GM20431 (cell line): ENCODE results near the gene PKNOX2.

Experiments used
- in situ Hi-C: fragments of 300-500 bp; cut with MseI, MboI; formaldehyde crosslinking; loops from one replicate; pipeline ENCODE4 v1.15.0; 2020; ENCODE audit warnings: low sequenced_read_pairs; ENCODE audit not compliant: unreplicated experiment

The PKNOX2 gene

DNA sequence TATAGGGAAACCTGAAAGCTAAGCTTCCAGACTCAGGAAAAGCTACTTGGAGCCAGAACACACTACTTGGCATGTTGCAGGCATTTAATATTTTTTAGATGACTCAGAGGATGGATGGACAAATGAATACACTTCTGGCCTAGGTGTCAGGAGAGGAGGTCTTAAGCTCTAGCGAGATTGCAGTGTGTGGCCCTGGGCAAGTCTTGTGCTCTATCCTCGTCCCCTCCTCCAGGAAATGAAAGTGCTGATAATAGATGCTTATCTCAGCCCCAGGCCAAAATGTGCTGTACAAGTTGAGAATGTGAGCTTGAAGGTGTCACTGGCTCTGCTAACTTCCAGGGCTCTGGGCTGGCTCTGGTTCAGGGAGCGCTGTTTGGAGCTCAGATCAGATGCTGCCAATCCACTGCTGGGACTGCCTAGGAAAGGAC lies 136.3 kb downstream of the PKNOX2 start:
- in situ Hi-C loops: no loop called here

DNA sequence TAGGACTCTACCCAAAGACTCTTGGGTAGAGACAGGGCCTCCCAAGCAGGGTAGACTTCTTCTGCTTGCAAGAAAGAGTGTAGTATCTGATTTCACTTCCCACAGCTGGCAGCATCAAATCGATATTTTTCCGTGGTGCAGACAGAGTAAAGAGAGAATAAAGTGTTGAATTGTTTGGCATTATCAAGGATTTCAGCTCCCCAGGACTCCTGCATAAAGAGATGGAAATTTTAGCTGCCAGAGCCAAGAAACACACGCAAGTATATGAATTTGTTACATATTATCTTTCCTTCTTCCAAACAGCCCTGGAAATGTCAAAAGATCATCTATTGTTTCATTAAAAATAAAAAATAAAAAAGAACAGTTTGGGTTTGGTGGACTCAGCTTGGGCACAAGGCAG lies 136.8 kb downstream of the PKNOX2 start:
- in situ Hi-C loops: no loop called here

DNA sequence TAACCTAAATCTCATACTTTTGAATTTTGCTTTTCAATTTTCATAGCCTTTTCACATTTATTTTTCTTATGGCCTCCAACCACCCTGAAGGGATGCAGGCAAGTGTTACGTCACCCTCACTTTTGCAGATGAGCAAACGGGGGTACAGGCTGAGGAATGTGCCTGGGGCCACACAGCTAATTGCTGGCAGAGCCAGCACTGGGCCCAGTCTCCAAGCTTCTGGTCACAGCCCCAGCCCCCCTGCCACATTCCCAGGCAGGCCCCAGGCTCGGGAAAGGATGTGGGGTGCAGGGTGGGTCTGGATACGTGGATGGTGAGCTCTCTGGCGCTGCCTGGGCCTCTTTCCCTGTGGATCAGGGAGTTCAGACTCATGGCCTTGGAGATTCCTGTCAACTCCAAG lies 138.6 kb downstream of the PKNOX2 start:
- in situ Hi-C loops: no loop called here

DNA sequence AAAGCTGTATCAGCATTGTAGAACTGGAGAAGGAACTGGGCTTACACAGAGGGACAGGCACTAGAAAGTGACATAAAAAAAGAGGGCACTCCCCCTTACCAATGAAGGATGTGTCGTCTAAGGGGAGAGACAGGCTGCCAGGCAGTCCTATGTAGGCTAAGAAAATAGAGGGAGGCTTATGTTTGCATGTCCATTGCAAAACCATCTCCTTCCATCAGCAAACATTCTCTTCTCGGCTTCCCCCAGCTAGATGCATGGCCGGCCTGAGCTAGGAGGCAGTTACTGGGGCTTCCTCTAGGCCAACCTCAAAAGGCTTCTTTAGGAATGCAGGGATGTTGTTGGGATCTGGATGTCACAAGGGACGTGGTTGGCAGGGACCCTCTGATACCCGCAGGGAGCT lies 139.1 kb downstream of the PKNOX2 start:
- in situ Hi-C loops: no loop called here

DNA sequence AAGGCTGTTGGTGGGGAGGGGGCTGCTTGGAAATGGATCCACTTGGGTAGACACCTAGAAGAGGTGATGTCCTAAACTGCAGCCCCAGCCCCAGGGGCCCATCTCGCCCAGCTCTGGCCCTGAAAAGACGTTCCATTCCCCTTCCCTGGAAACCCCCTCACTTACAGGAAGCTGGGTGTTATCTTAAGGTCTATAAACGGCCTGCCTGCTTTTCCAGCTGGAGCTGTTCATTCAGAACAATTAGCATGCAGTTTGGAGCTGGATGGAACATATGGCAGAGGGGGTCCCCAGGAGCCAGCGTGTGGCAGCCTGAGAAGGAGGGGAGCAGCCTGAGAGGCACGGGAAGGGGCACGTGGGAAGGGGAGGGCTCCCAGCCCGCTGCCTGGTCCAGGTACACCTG lies 139.6 kb downstream of the PKNOX2 start:
- in situ Hi-C loops: no loop called here

DNA sequence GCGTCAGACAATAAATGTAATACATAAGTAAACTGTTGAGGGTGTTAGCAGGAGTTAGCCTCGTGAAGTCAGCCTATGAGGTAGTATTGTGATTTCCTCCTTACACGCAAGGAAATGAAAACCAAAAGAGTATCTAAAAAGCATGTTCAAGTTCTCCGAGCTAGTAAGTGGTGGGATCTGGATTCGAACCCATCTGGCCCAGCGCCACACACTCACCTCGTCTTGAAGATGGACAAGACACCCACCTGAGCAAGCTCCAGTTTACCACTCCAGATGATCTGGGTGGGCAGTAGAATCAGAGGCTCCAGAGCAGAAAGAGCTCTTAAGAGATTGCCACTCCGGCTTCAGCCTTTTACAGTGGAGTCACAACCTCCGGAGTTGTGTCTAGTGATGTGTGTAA lies 140.3 kb downstream of the PKNOX2 start:
- in situ Hi-C loops: no loop called here

DNA sequence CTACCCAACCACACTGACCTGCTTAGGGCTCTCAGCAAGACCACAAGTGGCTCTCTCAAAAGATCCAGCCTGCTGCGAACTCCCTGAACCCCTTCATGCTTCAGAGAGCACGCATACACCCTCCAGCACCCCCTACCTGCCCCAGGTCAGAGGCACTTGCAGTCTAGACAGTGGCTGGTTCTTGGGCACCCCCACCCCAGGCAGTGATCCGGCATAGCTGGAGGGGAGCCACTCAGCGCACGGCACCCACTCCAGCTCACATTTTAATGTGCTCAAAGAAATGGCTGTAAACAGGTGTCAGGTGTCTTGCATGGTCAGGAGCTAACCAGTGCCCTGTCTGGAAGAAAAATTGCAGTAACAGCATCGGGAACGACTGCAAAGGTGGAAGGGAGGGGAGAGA lies 140.8 kb downstream of the PKNOX2 start:
- in situ Hi-C loops: no loop called here

DNA sequence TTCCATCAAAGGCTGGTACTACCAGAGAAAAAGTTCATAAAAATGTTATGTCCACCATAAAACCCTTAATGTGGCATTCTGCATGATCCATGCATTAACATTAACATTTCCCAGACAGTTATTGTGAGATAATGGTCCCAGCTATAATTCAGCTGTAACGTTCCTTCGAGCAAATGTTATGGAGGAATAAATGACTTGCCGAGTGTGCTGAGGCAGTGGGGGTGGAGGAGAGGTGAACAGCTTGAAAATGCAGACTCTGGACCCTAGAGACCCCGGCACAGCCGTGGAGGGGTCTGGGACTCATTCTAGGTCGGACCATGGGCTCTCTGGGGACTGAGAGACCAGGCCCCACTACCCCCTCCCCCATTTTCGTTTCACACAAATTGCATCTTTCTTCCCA lies 141.9 kb downstream of the PKNOX2 start:
- in situ Hi-C loops: no loop called here

DNA sequence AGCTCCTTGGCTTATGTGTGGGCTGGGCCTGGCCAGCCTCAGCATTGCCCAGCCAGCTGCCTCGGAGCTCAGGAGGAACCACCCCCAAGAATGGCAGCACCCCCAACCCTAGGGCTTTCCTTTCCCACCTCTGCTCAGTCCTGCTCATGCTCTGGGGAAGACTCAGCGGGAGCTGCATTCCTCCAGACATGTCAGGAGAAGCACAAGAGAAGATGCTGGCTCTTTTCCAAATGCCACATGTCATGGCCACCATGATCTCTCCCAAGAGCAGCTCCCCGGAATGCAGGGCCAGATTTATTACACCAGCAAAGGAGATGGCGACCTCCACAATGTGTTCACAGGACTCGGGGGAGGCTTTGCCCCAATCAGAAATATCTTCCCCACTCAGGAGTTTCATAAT lies 143.7 kb downstream of the PKNOX2 start:
- in situ Hi-C loops: no loop called here

DNA sequence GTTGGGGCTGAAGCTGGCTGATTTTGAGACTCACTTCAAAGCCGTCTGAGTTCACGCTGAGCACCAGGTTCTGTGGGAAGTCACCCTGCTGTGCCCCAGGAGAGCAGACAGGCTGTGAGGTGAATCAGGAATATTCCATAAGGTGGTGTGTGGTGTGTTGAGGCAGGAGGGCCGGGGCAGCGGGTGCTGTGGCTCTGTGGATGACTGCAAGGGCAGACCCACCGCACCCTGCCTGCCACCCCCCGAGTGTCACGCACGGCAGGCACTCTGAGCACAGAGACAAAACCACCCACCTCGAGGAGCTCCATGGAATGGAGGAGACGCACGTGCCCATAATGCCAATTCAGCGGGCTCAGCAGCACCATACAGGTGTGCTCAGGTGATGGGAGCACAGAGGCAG lies 147.8 kb downstream of the PKNOX2 start:
- in situ Hi-C loops: no loop called here

DNA sequence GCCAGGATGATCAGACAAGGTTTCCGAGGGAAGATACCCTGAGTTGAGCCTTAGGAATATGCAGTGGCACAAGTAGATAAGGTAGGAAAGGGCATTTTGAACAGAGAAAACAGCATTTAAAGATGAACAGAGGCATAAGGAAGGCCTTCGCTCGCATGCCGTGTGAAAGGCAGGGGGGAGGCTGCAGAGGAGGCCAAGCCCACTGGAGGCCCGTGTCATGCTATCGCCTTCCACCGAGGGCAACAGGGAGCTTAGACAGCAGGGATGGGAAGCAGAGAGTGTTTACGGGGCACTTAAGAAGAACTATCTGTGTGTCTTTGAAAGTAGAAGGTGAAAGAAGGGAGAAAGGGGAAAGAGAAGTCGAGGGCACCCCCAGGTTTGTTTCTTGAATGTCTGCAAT lies 148.3 kb downstream of the PKNOX2 start:
- in situ Hi-C loops: no loop called here

DNA sequence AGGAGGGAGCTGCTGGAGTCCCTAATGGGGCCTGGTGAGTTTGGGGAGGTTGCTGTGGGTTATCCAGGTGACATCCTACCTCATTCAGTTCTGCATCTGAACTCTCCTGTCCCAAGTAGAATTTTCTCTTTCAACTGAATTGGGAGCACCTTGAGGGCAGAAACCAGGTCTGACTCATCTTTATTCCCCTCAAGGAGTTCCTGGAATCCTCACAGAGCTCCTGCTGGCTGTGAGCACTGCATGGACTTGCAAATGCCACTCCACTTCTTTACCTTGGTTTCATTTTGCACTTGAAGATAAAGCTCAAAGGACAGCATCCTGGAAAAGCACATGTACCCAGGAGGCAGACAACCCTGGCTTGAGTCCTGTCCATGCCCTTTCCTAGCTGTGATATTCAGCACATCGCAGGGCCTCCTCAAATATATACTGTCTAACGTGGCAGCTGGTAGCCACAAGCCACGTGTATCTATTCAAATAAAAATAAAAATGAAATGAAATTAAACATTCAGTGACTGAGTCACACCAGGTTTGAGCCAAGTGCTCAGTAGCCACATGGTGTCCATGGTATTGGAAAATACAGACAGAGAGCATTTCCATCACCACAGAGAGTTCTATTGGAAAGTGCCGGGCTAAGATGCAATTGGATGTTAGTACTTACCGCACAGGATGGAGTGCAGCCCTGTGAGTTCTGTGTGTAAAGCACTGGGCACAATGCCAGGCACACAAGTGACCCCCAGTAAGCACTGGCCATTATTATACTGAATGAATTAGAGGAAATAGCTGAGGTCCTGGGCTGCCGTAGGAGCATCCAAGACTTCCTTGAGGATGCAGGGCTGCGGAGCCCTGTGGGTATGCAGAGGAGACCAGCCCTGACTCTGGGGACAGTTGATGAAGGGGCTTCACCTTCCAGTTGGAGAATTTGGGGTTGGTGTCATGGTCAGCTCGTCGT lies 149.0 kb downstream of the PKNOX2 start:
- in situ Hi-C loops: no loop called here

DNA sequence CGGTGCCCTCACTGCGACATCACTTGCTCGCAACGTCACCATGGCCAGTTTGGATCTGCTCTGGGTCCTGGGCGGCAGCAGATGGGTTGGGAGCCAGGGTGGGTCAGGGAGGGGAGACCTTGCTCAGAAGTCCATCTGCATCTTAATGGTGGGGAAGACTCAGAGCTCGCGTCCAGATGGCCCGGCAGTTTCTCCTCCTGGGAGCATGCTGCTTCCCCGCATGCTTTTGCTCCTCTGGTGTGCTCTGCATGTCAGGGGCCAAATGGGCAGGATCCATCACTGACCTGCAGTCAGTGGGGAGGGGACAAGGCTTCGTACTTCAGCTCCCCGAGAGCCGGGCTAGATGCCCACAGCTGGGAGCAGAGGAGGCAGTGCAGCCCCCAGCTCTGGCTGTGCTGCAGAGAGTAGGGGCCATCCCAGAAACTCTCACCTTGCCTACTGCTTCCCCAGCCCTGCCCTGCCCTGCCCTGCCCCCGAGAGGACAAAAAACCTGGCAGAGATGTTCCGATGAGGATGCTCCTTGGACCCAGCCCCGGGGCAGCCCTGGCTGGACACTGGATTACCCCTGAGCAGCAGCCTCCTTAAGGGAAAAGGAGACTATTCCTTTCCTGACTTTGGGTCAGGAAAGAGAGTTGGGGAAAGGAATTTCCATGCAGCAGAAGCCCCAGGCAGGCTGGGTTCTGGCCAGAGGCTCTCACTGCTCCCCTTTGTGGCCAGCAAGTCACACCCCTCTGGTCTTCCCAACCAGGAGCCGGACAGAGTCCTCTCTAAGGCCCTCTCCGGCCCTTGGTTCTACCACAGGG lies 149.9 kb downstream of the PKNOX2 start:
- in situ Hi-C loops: no loop called here

DNA sequence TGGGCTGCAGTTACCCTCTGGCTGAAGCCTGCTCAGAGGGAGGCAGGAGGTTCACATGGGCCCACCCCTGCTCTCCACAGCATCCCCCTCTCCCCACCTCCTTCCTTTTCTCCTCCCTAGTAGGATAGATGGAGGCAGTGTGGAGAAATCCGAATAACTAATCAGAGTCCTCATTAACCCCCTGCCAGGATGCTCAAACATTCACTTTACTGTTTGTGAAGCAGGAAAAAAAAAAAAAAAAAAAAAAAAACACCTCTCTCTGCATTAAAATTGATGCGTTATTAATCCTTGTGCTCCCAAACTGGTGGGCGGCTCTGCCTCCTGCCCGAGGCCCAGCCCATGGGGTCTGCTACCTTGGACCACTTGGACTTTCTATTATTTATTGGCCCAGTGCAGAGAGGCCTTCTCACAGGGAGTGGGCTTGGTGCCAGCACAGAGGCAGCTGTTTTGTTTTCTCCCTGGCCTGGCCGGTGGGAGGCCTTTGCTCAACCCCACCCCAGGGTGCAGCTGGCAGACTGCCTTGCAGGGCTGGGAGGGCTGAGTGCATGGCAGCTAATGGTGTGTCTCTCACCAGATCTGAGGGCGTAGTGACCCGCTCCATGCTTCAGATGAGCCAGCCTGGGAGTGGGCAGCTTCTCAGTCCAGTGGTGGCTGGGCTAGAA lies 150.7 kb downstream of the PKNOX2 start:
- in situ Hi-C loops: no loop called here

DNA sequence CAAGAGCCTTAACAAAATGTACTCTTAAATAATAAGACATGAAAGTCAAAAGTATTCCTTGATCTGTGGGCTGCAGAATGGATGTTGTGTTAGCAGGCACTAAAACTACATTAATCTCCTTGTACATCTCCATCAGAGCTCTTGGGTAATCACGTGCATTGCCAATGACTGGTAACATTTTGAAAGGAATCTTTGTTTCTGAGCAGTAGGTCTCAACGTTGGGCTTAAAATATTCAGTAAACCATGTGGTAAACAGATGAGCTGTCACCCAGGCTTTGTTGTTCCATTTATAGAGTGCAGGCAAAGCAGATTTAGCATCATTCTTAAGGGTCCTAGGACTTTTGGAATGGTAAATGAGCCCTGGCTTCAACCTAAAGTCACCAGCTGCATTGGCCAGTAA lies 152.9 kb downstream of the PKNOX2 start:
- in situ Hi-C loops: no loop called here

DNA sequence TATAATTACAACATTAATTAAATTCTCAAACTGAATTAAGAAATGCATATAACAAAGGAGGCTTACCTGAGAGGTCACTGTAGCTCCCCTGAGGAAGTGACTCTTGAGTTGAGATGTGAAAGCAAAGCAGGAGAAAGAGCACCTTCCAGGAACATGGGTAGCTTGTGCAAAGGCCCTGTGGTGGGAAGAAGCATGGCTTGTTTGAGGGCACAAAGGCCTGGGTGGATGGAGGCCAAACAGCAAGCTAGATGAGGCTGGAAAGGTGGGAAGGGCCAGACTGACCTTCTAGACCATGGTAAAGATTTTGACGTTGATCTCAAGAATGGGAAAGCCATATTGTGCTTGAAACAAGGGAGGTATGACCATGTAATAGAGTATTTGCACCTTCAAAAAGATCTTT lies 155.1 kb downstream of the PKNOX2 start:
- in situ Hi-C loops: no loop called here

DNA sequence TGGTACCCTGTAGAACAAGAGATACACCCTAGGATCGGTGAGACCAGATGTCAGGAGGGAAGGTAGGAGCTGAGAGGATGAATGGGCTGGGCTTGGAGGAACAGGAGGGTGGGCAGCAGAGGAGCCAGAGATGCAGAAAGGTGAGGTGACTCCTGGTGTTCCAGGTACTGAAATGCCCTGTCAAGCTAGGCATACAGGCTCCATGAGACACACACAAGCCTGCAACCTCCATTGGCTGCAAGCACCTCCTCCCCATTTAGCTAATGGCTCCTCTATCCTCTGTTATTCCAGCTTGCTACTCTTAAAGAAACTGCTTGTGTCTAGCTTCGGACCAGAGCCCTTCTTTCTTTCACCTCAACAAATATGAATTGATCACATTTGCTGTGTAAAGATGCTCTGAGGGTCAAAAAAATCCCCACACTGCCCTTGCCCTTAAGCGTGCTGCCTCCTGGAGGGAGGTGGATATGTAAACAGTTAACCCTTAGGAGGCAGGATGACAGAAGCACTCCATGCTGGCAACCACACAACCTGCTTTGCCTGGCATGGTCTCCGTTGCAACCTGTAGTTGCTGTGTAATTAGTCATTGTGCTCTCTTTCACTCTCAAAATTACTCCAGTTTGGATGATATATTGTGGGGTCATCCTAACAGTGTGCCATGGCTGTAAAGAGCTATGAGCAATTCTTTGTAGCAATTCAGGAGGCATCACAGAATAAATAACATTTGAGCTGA lies 156.0 kb downstream of the PKNOX2 start:
- in situ Hi-C loops: no loop called here

DNA sequence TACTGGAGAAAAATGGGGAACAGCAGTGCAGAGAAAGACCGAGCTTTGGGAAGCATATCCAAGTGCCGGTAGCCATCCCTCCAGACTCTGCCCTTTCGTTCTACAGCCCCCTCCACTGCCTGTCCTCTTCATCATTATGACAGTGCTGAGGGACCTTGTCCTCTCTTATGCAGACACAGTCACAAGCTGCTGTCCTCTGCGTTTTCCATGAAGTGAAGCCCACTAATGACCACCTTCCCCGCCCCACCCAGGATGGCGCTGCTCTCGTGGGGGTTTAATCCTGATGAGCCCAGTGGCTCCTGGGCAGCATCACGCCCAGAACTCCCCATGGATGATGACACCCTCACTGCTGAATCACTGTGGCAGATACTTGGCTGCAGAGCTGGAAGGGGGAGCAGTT lies 157.7 kb downstream of the PKNOX2 start:
- in situ Hi-C loops: no loop called here

DNA sequence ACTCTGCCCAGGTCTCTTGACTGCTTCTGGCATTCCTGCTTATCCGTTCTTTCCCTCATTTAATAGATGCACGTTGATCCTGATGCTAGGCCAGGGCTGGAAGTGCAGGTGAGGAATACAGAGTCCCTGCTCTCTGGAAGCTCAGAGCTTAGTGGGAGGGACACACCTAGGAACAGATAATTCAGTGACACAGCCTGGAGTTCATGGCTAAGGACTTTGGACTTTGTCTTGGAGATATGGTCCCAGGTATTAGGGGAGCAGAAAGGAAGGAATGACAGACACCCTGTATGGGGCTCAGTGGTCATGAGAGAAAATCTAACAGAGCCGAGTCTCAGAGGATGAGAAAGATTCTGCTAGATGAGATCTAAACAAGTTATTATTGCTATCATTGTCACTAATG lies 160.6 kb downstream of the PKNOX2 start:
- in situ Hi-C loops: loop anchor here (25.0 kb wide), 1 partner anchor 363 kb away; the partner anchor contains the start of gene CCDC15

DNA sequence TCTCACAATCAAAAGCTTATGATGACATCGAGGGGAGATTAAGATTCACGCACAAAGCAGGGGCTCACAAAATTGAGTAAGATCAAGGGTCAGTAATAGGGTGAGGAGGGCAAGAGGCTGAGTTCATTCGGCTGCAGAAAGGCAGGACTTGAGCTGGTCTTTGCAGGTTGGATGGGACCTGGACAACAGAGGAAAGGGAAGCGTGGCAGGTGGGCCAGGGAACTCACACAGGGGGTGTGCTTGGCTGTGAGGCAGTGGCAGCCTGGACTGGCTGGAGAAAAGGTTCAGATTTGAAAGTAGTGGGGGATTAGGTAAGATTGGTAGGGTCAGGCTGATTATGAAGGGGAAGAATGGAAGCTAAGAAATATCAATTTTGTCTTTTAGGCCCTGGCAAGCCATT lies 161.6 kb downstream of the PKNOX2 start:
- in situ Hi-C loops: loop anchor here (25.0 kb wide), 1 partner anchor 364 kb away; the partner anchor contains the start of gene CCDC15
